ENCODE measurements around the gene KRT7.
"Not testable (repeated sequence)": the region's sequence is repeated elsewhere in the genome, so short reads cannot be mapped to it uniquely, and the experiment has no call there.

The KRT7 gene

DNA sequence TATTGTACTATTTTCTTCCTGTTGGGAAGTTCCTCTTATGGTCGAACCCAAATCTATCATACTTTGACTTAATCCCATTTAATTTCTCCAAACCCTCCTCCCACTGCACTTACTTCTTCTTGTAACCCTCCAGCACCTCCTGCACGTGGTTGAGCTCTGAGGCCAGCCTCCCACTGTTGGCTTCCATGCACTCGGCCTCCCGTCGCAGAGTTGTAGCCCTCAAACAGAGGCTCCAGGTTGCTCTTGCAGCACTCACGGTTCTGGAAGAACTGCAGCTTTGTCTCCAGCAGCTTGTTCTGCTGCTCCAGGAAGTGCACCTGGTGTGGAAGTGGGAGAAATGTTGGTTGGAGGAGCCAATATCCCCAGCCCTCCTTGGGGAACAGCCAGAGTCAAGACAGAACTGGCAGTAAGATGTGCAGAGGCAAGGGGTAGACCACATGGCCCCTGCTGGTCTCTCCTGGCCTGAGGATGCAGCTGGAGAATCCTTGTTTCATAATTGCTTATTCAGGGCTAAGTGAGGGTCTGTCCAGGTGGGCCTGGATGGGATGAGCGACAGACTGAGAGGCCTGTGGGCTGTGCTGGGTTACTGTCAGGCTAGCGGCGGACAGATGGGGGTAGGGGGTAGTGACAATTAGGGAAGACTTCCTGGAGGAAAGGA, 23.0 kb downstream of the KRT7 start:
- no peak for DNase-seq (ENCODE audit: low read depth)

DNA sequence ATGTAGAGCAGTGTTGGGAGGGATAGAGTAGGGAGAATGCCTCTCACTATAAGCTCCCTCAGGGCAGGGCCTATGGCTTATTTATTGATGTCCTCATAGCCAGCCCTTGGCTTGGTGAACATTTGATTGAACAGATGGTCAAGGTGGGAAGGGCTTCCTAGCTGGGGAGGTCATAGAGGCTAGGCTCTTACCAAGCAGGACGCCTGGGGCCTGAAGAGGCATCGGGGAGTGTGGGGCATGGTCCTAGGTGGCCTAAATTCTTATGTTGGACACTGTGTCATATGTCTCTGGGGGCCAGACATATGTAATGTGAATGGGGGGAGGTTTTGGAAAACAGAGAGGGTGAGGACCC, 23.5 kb downstream of the KRT7 start:
- DNase-seq (ENCODE audit: low read depth): no peak

GRCh38 chr12:52257074-52257551, 24.1 kb downstream of the KRT7 start:
- DNase-seq (ENCODE audit: low read depth): no peak

DNA sequence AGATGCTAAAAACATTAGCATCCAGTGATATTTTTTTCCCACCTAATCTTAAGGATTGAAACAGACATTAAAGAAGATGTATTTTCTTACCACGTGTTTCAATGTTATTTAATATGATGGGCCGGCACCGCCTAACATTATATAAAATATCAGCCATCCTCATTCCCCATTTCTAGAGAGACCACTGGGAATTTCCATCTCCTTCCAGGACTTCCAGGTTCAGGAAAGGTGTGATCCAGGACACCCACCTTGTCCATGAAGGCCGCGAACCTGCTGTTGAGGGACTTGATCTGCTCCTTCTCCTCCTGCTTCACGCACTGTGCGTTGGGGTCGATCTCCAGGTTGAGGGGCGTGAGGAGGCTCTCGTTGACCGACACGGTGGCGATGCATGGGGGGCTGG, 24.9 kb downstream of the KRT7 start:
- not testable (repeated sequence) for DNase-seq (ENCODE audit: low read depth)

- DNase-seq (ENCODE audit: low read depth): no peak
These were observed 25.4 kb downstream of the KRT7 start for GRCh38 chr12:52258335-52258901.

DNA sequence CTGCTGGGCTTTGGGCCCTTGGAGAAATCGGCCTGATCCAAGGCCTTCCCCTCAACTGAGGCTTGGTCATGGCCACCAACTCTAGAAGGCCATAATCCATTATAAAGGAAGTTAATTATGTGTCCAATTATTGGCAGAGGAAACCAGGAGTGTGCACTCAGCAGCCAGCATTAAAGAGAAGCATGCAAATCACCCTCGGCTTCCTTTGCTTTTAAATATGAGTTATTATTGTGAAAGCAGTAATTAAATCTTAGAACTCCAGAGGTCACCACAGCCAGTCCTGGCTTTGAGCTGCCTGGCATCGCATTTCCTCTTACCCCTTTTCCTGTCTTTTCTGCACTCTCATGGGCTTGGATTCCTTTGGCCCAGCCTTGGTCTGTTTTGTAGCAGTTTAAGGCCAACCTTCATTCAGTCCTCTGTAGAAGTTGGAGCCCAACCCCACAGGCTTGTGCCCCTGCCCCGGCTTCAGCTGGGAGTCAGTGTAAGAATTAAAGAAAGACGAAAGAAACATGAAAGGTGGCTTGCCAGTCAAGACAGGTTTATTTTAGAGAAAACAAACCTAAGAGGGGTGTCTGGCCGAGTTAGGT, 26.7 kb downstream of the KRT7 start:
- DNase-seq (ENCODE audit: low read depth): no peak

GRCh38 chr12:52260361-52261207, 27.5 kb downstream of the KRT7 start:
- DNase-seq (ENCODE audit: low read depth): no peak

DNA sequence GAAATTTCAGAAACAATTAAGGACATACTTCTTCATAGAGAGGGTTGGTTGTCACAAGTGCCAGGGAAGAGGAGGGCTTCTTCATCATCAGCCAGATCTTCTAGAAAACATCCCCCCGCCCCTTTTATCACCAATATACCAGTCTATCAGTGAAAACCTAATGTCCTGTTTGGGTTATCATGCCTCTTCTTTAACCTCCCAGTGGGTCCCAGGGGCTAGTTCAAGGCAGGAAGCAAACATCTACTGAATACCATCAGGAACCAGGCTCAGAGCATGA, 28.1 kb downstream of the KRT7 start:
- no peak for DNase-seq (ENCODE audit: low read depth)

DNA sequence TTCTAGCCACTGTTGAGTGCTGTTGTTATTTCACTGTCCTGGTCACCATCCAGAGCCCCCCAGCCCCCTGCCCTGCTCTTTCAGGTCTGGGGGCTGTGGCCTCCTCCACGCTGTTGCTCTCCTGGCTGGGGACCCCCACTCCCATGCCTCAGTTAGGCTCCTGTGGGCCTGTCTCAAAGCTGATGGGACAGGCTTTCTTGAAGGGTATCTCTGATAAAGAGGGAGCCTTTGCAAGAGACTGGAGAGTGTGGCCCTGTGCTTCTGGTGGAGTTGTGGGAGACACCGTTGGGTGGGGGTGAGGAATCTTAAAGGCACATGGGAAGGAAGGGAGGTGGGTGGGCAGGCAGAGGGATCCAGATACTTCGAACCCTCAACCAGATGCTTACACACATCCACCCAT, 29.2 kb downstream of the KRT7 start:
- DNase-seq (ENCODE audit: low read depth): no peak

DNA sequence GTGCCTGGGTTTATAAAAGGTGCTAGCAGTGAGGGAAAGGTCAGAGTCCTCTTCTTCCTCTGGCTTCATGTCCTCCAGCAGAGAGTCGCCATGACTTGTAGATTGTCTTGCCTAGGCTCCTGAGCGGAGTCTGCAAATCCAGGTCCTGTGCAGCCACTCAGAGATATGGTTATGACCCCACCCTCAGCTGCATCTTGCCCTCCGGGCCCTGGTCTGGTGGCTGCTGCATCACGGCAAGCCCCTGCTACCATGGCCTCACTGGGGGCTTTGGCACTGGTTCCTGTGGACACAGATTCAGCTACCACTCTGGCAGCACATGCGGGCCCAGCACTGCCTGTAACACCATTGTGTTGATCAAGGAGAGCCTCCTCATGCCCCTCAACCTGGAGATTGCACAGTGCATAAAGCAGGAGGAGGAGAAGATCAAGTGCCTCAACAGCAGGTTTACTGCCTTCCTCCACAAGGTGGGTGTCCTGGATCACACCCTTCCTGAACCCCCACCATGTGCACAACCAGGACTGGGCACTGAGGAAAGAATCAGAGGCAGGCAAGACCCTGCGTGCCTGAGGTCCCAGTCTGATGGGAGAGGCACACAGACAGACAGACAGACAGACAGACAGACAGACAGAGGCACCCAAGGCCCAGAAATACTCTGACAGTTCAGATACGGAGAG, 30.9 kb downstream of the KRT7 start:
- DNase-seq (ENCODE audit: low read depth): no peak

- no peak for DNase-seq (ENCODE audit: low read depth)
These were observed 31.4 kb downstream of the KRT7 start for GRCh38 chr12:52264435-52264825.

DNA sequence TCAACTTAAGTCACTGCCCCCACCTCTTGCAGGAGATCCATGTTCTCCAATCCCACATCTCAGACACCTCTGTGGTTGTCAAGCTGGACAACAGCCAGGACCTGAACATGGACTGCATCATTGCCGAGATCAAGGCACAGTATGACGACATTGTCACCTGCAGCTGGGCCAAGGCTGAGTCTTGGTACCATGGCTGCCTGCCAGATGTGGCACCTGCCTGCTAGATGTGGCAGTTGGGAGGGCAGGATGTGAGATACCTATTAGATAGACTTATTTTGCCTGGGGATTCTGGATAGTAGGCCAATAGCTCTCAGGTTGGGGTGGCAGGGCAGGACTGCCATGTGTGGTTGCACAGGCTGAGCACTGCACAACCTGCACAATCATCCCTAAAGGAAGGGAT, 33.5 kb downstream of the KRT7 start:
- DNase-seq (ENCODE audit: low read depth): no peak

- no peak for DNase-seq (ENCODE audit: low read depth)
These were observed 34.2 kb downstream of the KRT7 start for GRCh38 chr12:52267266-52267665.

- DNase-seq (ENCODE audit: low read depth): no peak
These were observed 34.7 kb downstream of the KRT7 start for GRCh38 chr12:52267699-52268098.

GRCh38 chr12:52268212-52268611, 35.2 kb downstream of the KRT7 start:
- DNase-seq (ENCODE audit: low read depth): no peak

DNA sequence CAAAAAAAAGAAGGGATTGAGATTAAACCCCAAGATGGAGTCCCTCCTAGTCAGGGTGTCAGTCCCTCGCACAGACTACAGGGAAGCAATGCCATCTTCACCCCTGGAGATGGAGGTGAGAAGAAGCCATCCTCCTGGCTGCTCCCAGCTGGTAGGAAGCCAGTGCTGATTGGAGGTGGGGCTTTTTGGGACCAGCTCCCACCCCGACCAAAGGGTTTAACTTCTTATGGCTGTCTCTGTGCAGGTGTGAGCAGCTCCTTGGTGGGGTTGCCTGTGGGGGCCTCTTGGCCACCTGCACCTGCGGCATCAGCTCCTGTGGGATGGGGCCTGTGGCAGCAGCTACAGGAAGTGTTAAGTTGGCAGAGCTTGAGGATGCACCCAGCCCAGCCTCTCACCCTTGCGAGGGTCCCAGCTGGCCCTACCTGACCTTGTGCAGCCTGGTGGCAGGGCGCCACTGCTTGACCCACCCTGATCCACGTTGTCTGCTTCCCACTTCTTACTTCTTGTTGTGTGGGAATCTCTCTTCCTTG, 37.6 kb downstream of the KRT7 start:
- DNase-seq (ENCODE audit: low read depth): no peak

- DNase-seq (ENCODE audit: low read depth): no peak
These were observed 38.1 kb downstream of the KRT7 start for GRCh38 chr12:52271158-52271557.

GRCh38 chr12:52274521-52275120, 41.6 kb downstream of the KRT7 start, which contains the start of gene KRT86:
Gene KRT86, plus strand, starts transcription at chr12:52274645. Its CDS starts 27,272 bp downstream, at chr12:52301917.
- no peak for DNase-seq (ENCODE audit: low read depth)

- DNase-seq (ENCODE audit: low read depth): no peak
These were observed 42.6 kb downstream of the KRT7 start for GRCh38 chr12:52275686-52276085.

DNA sequence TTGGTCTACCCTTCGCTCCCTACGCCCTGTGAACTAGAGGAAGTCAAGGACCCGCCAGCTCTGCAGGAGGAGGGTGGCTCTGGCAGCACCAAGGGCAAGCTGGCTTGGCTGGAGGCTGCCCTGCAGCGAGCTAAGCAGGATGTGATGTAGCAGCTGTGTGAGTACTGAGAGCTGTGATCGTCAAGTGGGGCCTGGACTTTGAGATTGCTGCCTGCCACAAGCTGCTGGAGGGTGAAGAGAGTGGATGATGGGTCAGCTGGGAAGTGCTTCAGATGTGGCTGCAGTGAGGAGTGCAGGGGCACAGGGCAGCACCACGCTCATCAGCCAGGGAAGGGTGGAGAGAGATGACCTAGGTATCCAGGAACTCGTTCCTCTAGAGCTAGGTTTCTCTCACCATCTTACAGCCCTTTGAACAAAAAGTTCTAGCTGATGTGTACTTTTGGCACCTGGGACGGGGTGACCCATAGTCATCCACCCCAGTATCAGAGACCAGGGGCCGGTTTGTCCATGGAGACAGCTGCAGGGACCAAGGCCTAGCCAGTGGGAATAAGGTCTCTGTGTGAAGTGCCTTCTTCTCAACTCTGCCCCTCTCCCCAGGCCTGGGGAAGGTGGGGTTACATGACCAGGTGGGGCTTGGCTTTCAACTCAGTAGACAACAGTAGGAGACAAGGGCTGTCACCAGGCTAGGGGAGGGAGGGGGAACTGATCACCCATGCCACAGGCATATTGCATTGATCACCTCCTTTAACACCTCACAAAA, 44.6 kb downstream of the KRT7 start:
- DNase-seq (ENCODE audit: low read depth): no peak

Data from activated T-helper 9 cell treated with anti-CD3 and anti-CD28 coated beads, Interleukin-2, amount 50 U/mL, for 16 hours (primary cell).